Measurements from ENCODE around the gene FAM131C.
"Not testable (repeated sequence)": the region's sequence is repeated elsewhere in the genome, so short reads cannot be mapped to it uniquely, and the experiment has no call there.

Gene FAM131C

GRCh38 chr1:16107039-16107438 lies 33.6 kb upstream of the FAM131C start:
- not testable (repeated sequence) for DNase-seq

- no peak for DNase-seq
Observed at GRCh38 chr1:16101623-16102022, 28.2 kb upstream of the FAM131C start.

- DNase-seq, result no peak
Observed at GRCh38 chr1:16099412-16099811, 26.0 kb upstream of the FAM131C start.

GRCh38 chr1:16095447-16095846 lies 22.0 kb upstream of the FAM131C start:
- DNase-seq, result no peak

GRCh38 chr1:16094453-16095158 lies 21.2 kb upstream of the FAM131C start:
- no peak for DNase-seq

GRCh38 chr1:16093611-16094010 lies 20.2 kb upstream of the FAM131C start:
- DNase-seq, result no peak

GRCh38 chr1:16092923-16093511 lies 19.6 kb upstream of the FAM131C start:
- DNase-seq, result no peak

- no peak for DNase-seq
Observed at GRCh38 chr1:16092097-16092922, 18.9 kb upstream of the FAM131C start.

- no peak for DNase-seq
Observed at GRCh38 chr1:16091296-16091695, 17.8 kb upstream of the FAM131C start.

- no peak for DNase-seq
Observed at GRCh38 chr1:16090076-16090826, 16.8 kb upstream of the FAM131C start.

GRCh38 chr1:16088996-16089395 lies 15.5 kb upstream of the FAM131C start:
- no peak for DNase-seq

GRCh38 chr1:16088351-16088911 lies 15.0 kb upstream of the FAM131C start:
- DNase-seq, result no peak

GRCh38 chr1:16087733-16088132 lies 14.3 kb upstream of the FAM131C start:
- no peak for DNase-seq

- DNase-seq, result no peak
Observed at GRCh38 chr1:16085522-16085921, 12.1 kb upstream of the FAM131C start.

- no peak for DNase-seq
Observed at GRCh38 chr1:16083486-16083885, 10.0 kb upstream of the FAM131C start.

- DNase-seq, result peak in 5 of 58 donors; percentile 21 to 40 (median 26)
Observed at GRCh38 chr1:16082283-16083038, 9.0 kb upstream of the FAM131C start.

- no peak for DNase-seq
Observed at GRCh38 chr1:16081636-16082035, 8.2 kb upstream of the FAM131C start.

- DNase-seq, result no peak
Observed at GRCh38 chr1:16080422-16081150, 7.1 kb upstream of the FAM131C start.

- peak in 55 of 58 donors; percentile 16 to 81 (median 52) for DNase-seq
Observed at GRCh38 chr1:16078925-16079656, 5.6 kb upstream of the FAM131C start.
